Lower leg skin (tissue), 3 donors: ENCODE measurements around the gene CLOCK.

ENCODE experiments used
- CTCF ChIP-seq, 3 donors: fragments of 450-650 bp; IDR thresholded peaks; one replicate each; pipeline ENCODE4 v1.5.1; 2016; ENCODE audit warnings: antibody characterized with exemption in 3 of 3, mild to moderate bottlenecking in 3 of 3, moderate library complexity in 2 of 3
- POLR2A ChIP-seq, 2 donors: fragments of 450-650 bp; IDR thresholded peaks; one replicate each; pipeline ENCODE4 v1.6.1; 2016 to 2017; ENCODE audit warnings: antibody characterized with exemption in 2 of 2, mild to moderate bottlenecking in 1 of 2, moderate library complexity in 1 of 2

GRCh38 chr4:55553441-55554201 lies 6.9 kb upstream of the CLOCK start:
- TF ChIP-seq CTCF (IDR thresholded peaks at IDR 0.05) (no peak), POLR2A (IDR thresholded peaks at IDR 0.05) (no peak)
